SK-N-SH treated with all-trans-retinoic acid at 6 μM for 48 hours (cell line): ENCODE data around the gene RPP25L.

Experiments
- CSRNP3 ChIP-seq: fragments of 250-450 bp; sonication (Bioruptor Pico); IDR thresholded peaks from 2 replicates; pipeline ENCODE4 v1.5.1; 2021; ENCODE audit warnings: mild to moderate bottlenecking, moderate library complexity
- ISL1 ChIP-seq: fragments of 250-450 bp; sonication (Bioruptor Pico); IDR thresholded peaks from 2 replicates; pipeline ENCODE4 v2.1.2; 2022; ENCODE audit warnings: mild to moderate bottlenecking, moderate library complexity
- OSR1 ChIP-seq: fragments of 250-450 bp; sonication (Bioruptor Pico); IDR thresholded peaks from 2 replicates; pipeline ENCODE4 v1.8.0; 2022; ENCODE audit warnings: moderate library complexity, mild to moderate bottlenecking, inconsistent platforms
- POU6F1 ChIP-seq: fragments of 250-450 bp; sonication (Bioruptor Pico); IDR thresholded peaks from 2 replicates; pipeline ENCODE4 v1.8.0; 2021; ENCODE audit warnings: low read depth, mild to moderate bottlenecking, moderate library complexity, borderline replicate concordance
- RARB ChIP-seq: fragments of 250-450 bp; sonication (Bioruptor Pico); IDR thresholded peaks from 2 replicates; pipeline ENCODE4 v1.8.0; 2021; ENCODE audit warnings: mild to moderate bottlenecking, moderate library complexity
- TOX ChIP-seq: fragments of 250-450 bp; sonication (Bioruptor Pico); IDR thresholded peaks from 2 replicates; pipeline ENCODE4 v1.8.0; 2021; ENCODE audit warnings: mild to moderate bottlenecking, moderate library complexity, borderline replicate concordance
- ZNF565 ChIP-seq: fragments of 450-650 bp; formaldehyde crosslinking; conservative IDR thresholded peaks from 2 replicates; pipeline ENCODE4 v1.5.0; 2020; ENCODE audit warnings: low read depth, mild to moderate bottlenecking, moderate library complexity
- ZNF70 ChIP-seq: fragments of 450-650 bp; formaldehyde crosslinking; IDR thresholded peaks from 2 replicates; pipeline ENCODE4 v1.5.0; 2020; ENCODE audit warnings: mild to moderate bottlenecking, moderate library complexity

DNA sequence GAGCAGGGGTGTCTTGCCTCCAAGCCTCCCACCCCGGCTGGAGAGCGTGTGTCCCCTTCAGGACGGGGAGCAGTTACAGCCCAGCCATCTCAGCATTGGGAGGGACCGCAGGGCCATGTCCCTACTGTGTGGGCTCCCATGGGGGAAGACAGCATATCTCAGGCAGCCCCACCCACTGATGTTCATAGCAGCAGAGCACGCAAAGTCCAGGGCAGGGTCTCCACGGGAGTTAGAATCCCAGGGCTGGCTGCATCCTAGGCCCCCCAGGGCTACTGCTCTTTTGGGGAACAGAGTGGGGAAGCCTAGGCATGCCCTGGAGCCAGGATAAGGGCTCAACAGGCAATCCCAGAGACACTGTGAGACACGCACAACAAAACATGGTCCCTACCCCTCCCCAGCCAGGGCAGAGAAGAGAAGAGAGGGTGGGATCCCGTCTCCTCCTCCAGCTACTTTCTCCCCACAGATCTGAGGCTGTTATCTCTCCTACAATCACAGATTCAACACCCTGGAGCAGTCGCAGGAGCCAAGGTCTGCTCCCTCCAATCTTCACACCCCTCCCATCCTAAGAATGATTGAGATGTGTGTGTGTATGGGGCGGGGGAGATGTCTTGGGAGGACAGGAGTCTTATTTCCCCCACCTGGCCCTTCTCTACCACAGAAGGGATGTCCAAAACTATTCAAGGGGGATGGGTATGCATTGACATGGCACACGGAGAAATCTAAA is 25.8 kb downstream of the RPP25L start:
- TF ChIP-seq TOX (CRISPR knock-in tag) (no peak), POU6F1 (no peak), CSRNP3 (CRISPR knock-in tag) (no peak), ISL1 (CRISPR knock-in tag) (no peak), ZNF565 (no peak), RARB (CRISPR knock-in tag) (no peak), OSR1 (no peak), ZNF70 (no peak)
